ENCODE results near the gene STAT4. TPM values are rescaled to one million over a fixed set of nuclear protein-coding genes. Genes with fewer than 3 reads are reported as not detected.

Gene STAT4
- total and polyA plus RNA-seq, 11 donors = 0.32 to 21.5 (median 1.9) TPM

GRCh38 chr2:191158747-191159146, 8.0 kb upstream of the STAT4 start:
- H3K9me3 ChIP-seq = no peaks in the 10 kb centered on the region
- no peak for TF ChIP-seq POLR2A (IDR thresholded peaks at IDR 0.05)
- TF ChIP-seq, protein P1, sequence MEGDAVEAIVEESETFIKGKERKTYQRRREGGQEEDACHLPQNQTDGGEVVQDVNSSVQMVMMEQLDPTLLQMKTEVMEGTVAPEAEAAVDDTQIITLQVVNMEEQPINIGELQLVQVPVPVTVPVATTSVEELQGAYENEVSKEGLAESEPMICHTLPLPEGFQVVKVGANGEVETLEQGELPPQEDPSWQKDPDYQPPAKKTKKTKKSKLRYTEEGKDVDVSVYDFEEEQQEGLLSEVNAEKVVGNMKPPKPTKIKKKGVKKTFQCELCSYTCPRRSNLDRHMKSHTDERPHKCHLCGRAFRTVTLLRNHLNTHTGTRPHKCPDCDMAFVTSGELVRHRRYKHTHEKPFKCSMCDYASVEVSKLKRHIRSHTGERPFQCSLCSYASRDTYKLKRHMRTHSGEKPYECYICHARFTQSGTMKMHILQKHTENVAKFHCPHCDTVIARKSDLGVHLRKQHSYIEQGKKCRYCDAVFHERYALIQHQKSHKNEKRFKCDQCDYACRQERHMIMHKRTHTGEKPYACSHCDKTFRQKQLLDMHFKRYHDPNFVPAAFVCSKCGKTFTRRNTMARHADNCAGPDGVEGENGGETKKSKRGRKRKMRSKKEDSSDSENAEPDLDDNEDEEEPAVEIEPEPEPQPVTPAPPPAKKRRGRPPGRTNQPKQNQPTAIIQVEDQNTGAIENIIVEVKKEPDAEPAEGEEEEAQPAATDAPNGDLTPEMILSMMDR (IDR thresholded peaks at IDR 0.05) = no peak
- WGBS, 4 donors = 98 to 100% (median 100%) methylated on average over 1 of the region's 1 CpG
- no peak overlapping the region for H3K27ac ChIP-seq
- H3K4me1 ChIP-seq = no peaks in the 10 kb centered on the region
- intact Hi-C loops (cut with DNase I) = loop anchor here in 5 of 10 donors (5.0 to 10.0 kb wide), 2 partner anchors 106 to 384 kb away; no protein-coding TSS in a partner anchor
- ATAC-seq (no peak), DNase-seq (no peak)
- H3K4me3 ChIP-seq = no peak overlapping the region
- H3K27me3 ChIP-seq = no peaks in the 10 kb centered on the region
- H3K36me3 ChIP-seq = no peaks in the 10 kb centered on the region

- Histone ChIP-seq H3K9me3 (no peaks in the 10 kb centered on the region), H3K27me3 (no peaks in the 10 kb centered on the region), H3K4me3 (no peak overlapping the region), H3K36me3 (no peaks in the 10 kb centered on the region), H3K27ac (no peak overlapping the region), H3K4me1 (peaks cover 0 to 4% (median 0%) of the 10 kb centered on the region in 12 donors)
- TF ChIP-seq, protein P1 (IDR thresholded peaks at IDR 0.05) = no peak
- TF ChIP-seq POLR2A (IDR thresholded peaks at IDR 0.05) = no peak
- DNase-seq (no peak), ATAC-seq (no peak)
- intact Hi-C loops (cut with DNase I) = loop anchor here in 5 of 10 donors (5.0 to 10.0 kb wide), 2 partner anchors 106 to 383 kb away; no protein-coding TSS in a partner anchor
- 82 to 87% (median 86%) methylated on average over 2 of the region's 2 CpGs for WGBS, 4 donors
Measured at GRCh38 chr2:191158193-191158592, 7.4 kb upstream of the STAT4 start.

DNA sequence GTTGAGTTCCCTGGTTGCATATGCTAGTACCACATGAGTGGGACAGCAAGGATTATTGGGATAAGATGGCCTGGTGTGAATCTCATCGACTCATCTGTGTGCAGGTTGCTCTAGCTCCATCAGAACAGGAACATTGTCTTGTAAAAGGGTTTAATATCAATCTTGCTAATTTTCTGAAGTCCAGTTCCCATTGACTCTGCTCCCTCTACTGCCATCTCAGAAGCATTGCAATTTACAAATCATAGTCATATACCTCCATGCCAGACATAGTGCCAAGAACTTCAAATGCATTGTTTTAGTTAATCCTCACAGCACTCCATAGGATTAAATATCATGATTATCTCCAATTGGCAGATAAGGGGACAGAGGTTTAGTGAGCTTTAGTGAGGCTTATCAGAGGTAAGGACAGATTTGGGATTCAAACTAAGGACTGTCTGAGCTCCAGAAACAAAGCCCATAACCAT, 4.8 kb upstream of the STAT4 start:
- Histone ChIP-seq H3K9me3 (no peaks in the 10 kb centered on the region), H3K27me3 (no peaks in the 10 kb centered on the region), H3K27ac (no peak overlapping the region), H3K36me3 (no peaks in the 10 kb centered on the region), H3K4me3 (no peak overlapping the region), H3K4me1 (peaks cover 0 to 16% (median 2%) of the 10 kb centered on the region in 12 donors)
- no peak for DNase-seq
- ATAC-seq = no peak
- no peak for TF ChIP-seq POLR2A (IDR thresholded peaks at IDR 0.05)
- TF ChIP-seq, protein P1 (IDR thresholded peaks at IDR 0.05) = peak in 11 of 12 donors; percentile 25 to 61 (median 51)
- intact Hi-C loops (cut with DNase I) = loop anchor here in 8 of 10 donors (2.0 to 10.0 kb wide), 3 partner anchors 103 to 381 kb away; no protein-coding TSS in a partner anchor
- 56 to 71% (median 64%) methylated on average over 1 of the region's 1 CpG for WGBS, 4 donors

DNA sequence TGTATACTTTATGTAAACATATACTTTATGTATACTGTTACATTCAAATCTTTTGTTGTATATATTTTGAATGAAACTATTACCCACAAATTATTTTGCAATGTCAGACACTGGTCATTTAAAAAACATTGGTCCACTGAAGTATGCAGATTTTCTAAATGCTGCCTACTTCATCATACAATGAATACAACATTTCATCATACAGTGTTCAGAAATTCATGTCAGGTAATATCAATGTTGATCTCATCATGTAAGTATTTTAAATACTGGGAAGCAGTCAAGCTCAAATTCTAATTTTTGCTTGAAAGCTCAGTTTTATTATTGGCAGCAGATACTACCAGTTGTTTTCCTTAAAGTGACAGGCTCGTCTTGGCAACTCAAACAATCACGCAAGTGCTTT, 2.9 kb upstream of the STAT4 start:
- TF ChIP-seq, protein P1 (IDR thresholded peaks at IDR 0.05) = no peak
- TF ChIP-seq POLR2A (IDR thresholded peaks at IDR 0.05) = no peak
- intact Hi-C loops (cut with DNase I) = loop anchor here in 6 of 10 donors (2.0 to 10.0 kb wide), 3 partner anchors 101 to 379 kb away; no protein-coding TSS in a partner anchor
- no peaks in the 10 kb centered on the region for H3K27me3 ChIP-seq
- ATAC-seq (no peak), DNase-seq (no peak)
- WGBS, 4 donors = 82 to 88% (median 84%) methylated on average over 2 of the region's 2 CpGs
- no peaks in the 10 kb centered on the region for H3K36me3 ChIP-seq
- H3K9me3 ChIP-seq = no peaks in the 10 kb centered on the region
- H3K4me1 ChIP-seq = peaks cover 0 to 17% (median 2%) of the 10 kb centered on the region in 12 donors
- no peak overlapping the region for H3K4me3 ChIP-seq
- H3K27ac ChIP-seq = no peak overlapping the region

All from heart left ventricle (tissue), 16 donors.